SK-N-SH (cell line): ENCODE measurements around the gene ZPR1. TPM values are rescaled to one million over a fixed set of nuclear protein-coding genes. Genes with fewer than 3 reads are reported as not detected.

Experiments
- CTCF ChIA-PET: fragments of 300-600, 350-600 bp; formaldehyde crosslinking; extraction: SDS; loops from one replicate; lab custom pipeline; 2021; lab: Yijun Ruan, JAX
- POLR2A ChIA-PET: fragments of 350-600 bp; sonication (Branson Sonifier 250); formaldehyde crosslinking; extraction: SDS; loops from one replicate; lab custom pipeline; 2020; ENCODE audit warnings: antibody characterized with exemption, inconsistent platforms; lab: Yijun Ruan, JAX
- DNase-seq: peaks from one replicate; pipeline ENCODE4 v3.0.0; 2012
- H2AFZ ChIP-seq: fragments of 200-600 bp; sonication (generic); 2 replicates; pipeline ENCODE4 v1.8.1; 2016; ENCODE audit warnings: antibody characterized with exemption, mild to moderate bottlenecking, low read depth
- H3F3A ChIP-seq: fragments of 200-600 bp; sonication (generic); replicated peaks from 2 replicates; pipeline ENCODE3; 2016; ENCODE audit warnings: antibody characterized with exemption, mild to moderate bottlenecking; ENCODE audit not compliant: insufficient read depth
- H3K27ac ChIP-seq, 2 experiments: fragments of 200-500 bp in 1 of 2; fragments of 200-600 bp in 1 of 2; sonication (Bioruptor generic) in 1 of 2; sonication (generic), shearing (Covaris generic) in 1 of 2; 2 replicates each; pipeline versions ENCODE4 v1.5.1 to v1.6.1; 2014 to 2016; ENCODE audit warnings: low read depth in 2 of 2, inconsistent platforms in 1 of 2, low read length in 1 of 2, mild to moderate bottlenecking in 1 of 2, mixed read lengths in 1 of 2
- H3K27me3 ChIP-seq: fragments of 200-600 bp; sonication (generic), shearing (Covaris generic); 2 replicates; pipeline ENCODE4 v1.6.1; 2016; ENCODE audit warnings: mixed run types; ENCODE audit not compliant: insufficient read depth
- H3K36me3 ChIP-seq, 2 experiments: fragments of 200-500 bp in 1 of 2; fragments of 200-600 bp in 1 of 2; sonication (Bioruptor generic) in 1 of 2; sonication (generic) in 1 of 2; replicated peaks in 1 of 2; 2 replicates each; pipeline versions ENCODE3 to v1.5.1; 2014 to 2016; ENCODE audit warnings: low read length in 1 of 2, mild to moderate bottlenecking in 1 of 2; ENCODE audit not compliant: insufficient read depth in 2 of 2, control insufficient read depth in 1 of 2
- H3K4me1 ChIP-seq, 2 experiments: fragments of 200-500 bp in 1 of 2; fragments of 200-600 bp in 1 of 2; sonication (Bioruptor generic) in 1 of 2; sonication (generic), shearing (Covaris generic) in 1 of 2; 2 replicates each; pipeline versions ENCODE4 v1.5.1 to v1.6.1; 2014 to 2016; ENCODE audit warnings: low read depth in 1 of 2, low read length in 1 of 2, mixed run types in 1 of 2; ENCODE audit not compliant: insufficient read depth in 2 of 2, control insufficient read depth in 1 of 2
- H3K4me2 ChIP-seq: fragments of 200-600 bp; sonication (generic), shearing (Covaris generic); 2 replicates; pipeline ENCODE4 v1.6.1; 2017; ENCODE audit warnings: mixed run types
- H3K4me3 ChIP-seq, 2 experiments: fragments of 200-500 bp in 1 of 2; fragments of 200-600 bp in 1 of 2; sonication (Bioruptor generic) in 1 of 2; sonication (generic), shearing (Covaris generic) in 1 of 2; 2 replicates each; pipeline versions ENCODE4 v1.5.1 to v1.8.1; 2014 to 2016; ENCODE audit warnings: low read depth in 2 of 2, inconsistent platforms in 1 of 2, low read length in 1 of 2, mild to moderate bottlenecking in 1 of 2, mixed read lengths in 1 of 2, moderate library complexity in 1 of 2
- H3K79me2 ChIP-seq: fragments of 200-600 bp; sonication (generic); 2 replicates; pipeline ENCODE4 v1.8.1; 2017; ENCODE audit warnings: mild to moderate bottlenecking; ENCODE audit not compliant: insufficient read depth
- H3K9ac ChIP-seq: fragments of 200-600 bp; sonication (generic); 2 replicates; pipeline ENCODE4 v1.6.1; 2017; ENCODE audit warnings: mixed run types
- H3K9me2 ChIP-seq: fragments of 200-600 bp; sonication (generic); 2 replicates; pipeline ENCODE4 v1.6.1; 2017; ENCODE audit warnings: mixed run types
- H3K9me3 ChIP-seq: fragments of 200-600 bp; sonication (generic); 2 replicates; pipeline ENCODE4 v1.6.1; 2017; ENCODE audit warnings: mixed run types, mild to moderate bottlenecking, moderate library complexity
- H4K20me1 ChIP-seq: fragments of 200-600 bp; sonication (generic); 2 replicates; pipeline ENCODE4 v1.6.1; 2017; ENCODE audit warnings: mild to moderate bottlenecking, mixed run types; ENCODE audit not compliant: insufficient read depth
- ELF1 ChIP-seq: IDR thresholded peaks from 2 replicates; pipeline ENCODE4 v1.4.0; 2012
- GABPA ChIP-seq: IDR thresholded peaks from 2 replicates; pipeline ENCODE4 v1.4.0; 2012; ENCODE audit warnings: low read depth, mild to moderate bottlenecking
- JUND ChIP-seq: IDR thresholded peaks from 2 replicates; pipeline ENCODE4 v1.4.0; 2012
- MEF2A ChIP-seq: IDR thresholded peaks from 2 replicates; pipeline ENCODE4 v1.4.0; 2012; ENCODE audit warnings: low read depth, borderline replicate concordance
- POLR2AphosphoS5 ChIP-seq: IDR thresholded peaks from 2 replicates; pipeline ENCODE4 v1.6.1; 2012; ENCODE audit warnings: low read depth, low read length
- RCOR1 ChIP-seq: fragments of 150-350 bp; IDR thresholded peaks from 2 replicates; pipeline ENCODE4 v1.6.1; 2017; ENCODE audit warnings: antibody characterized with exemption, low read length
- RFX5 ChIP-seq: IDR thresholded peaks from 2 replicates; pipeline ENCODE4 v1.6.1; 2012; ENCODE audit warnings: mild to moderate bottlenecking, improper control_type of control experiment, low read length
- RXRA ChIP-seq: IDR thresholded peaks from 2 replicates; pipeline ENCODE4 v1.4.0; 2012; ENCODE audit warnings: low read depth, mild to moderate bottlenecking, borderline replicate concordance
- TAF1 ChIP-seq: IDR thresholded peaks from 2 replicates; pipeline ENCODE4 v1.6.1; 2012; ENCODE audit warnings: low read depth, mild to moderate bottlenecking, low read length, moderate library complexity, borderline replicate concordance
- WGBS: methylation state at CpG from one replicate; pipeline ENCODE4 v1.1.6; 2017; ENCODE audit warnings: low lambda C conversion rate; 5-methylcytosine and 5-hydroxymethylcytosine counted together
- polyA plus RNA-seq, 3 experiments: library from polyadenylated mRNA; depleted of rRNA; stranded (reverse); fragments of >200 nt; gene quantifications; 2 replicates each; pipeline ENCODE4 v1.2.3, GENCODE V29; 2012
- TF ChIP-seq, protein P1 (sequence below): IDR thresholded peaks from 2 replicates; pipeline ENCODE4 v1.6.1; 2012; ENCODE audit warnings: mild to moderate bottlenecking, low read depth, low read length, moderate library complexity
- TF ChIP-seq, protein P2 (sequence below): fragments of 150-350 bp; IDR thresholded peaks from 2 replicates; pipeline ENCODE4 v1.6.1; 2016; ENCODE audit warnings: mild to moderate bottlenecking, low read depth, low read length
- TF ChIP-seq, protein P3 (sequence below): fragments of 200-600 bp; sonication (generic); IDR thresholded peaks from 2 replicates; pipeline ENCODE4 v1.6.1; 2017; ENCODE audit warnings: antibody characterized with exemption, mild to moderate bottlenecking, moderate library complexity
- TF ChIP-seq, protein P4 (sequence below): fragments of 150-350 bp; IDR thresholded peaks from 2 replicates; pipeline ENCODE4 v1.6.1; 2017; ENCODE audit warnings: antibody characterized with exemption, low read length, low read depth, borderline replicate concordance
- TF ChIP-seq, protein P5 (sequence below): IDR thresholded peaks from 2 replicates; pipeline ENCODE4; 2012

The ZPR1 gene
- polyA plus RNA-seq, 1 of the 3 experiments (the other 2 are of a cell fraction): 52.4 TPM

DNA sequence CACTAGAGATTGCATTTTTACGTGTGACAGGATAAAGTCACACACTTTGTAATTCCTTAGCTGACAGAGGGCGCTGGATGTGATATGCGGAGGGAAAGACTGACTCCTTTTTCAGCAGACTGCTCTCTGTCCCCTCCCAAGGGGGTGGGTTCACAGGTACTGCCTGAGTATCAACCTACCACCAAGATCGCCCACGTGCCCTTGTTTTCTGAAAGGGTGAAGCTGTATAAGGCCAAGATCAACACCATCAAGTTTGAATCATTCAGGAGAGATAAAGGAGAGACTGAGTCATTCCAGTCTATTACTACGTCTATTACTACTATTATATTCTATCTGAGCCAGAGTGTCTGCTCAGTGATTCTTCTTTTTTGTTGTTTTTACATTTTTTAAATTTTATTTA, 45.7 kb downstream of the ZPR1 start:
- peaks cover 10 to 11% of the 10 kb centered on the region in 2 experiments for H3K36me3 ChIP-seq
- DNase-seq: no peak
- H3K27ac ChIP-seq: peak overlapping the region in 1 of 2 experiments; percentile 29; a peak in 1 of 4 replicates
- no peaks in the 10 kb centered on the region for H4K20me1 ChIP-seq
- ChIA-PET CTCF (interaction anchor here (1.0 to 4.9 kb wide), 14 partner anchors 9 to 477 kb away, joined by 3 to 91 read pairs (median 7); partner anchors contain the start of gene APOA5), POLR2A (no interaction called here)
- H3K4me3 ChIP-seq: no peak overlapping the region
- WGBS: 91% methylated on average over 6 of the region's 6 CpGs
- no peak overlapping the region for H3K4me2 ChIP-seq
- no peaks in the 10 kb centered on the region for H3K79me2 ChIP-seq
- H3K9me2 ChIP-seq: no peaks in the 10 kb centered on the region
- no peak overlapping the region for H3K9ac ChIP-seq
- peaks cover 2 to 8% of the 10 kb centered on the region in 2 experiments; a peak in 2 of 4 replicates for H3K4me1 ChIP-seq
- H3K27me3 ChIP-seq: no peaks in the 10 kb centered on the region
- TF ChIP-seq RXRA (no peak), POLR2AphosphoS5 (no peak), MEF2A (no peak), ELF1 (no peak), JUND (no peak), GABPA (no peak), RCOR1 (no peak), RFX5 (no peak), TAF1 (no peak)
- TF ChIP-seq, protein P1, sequence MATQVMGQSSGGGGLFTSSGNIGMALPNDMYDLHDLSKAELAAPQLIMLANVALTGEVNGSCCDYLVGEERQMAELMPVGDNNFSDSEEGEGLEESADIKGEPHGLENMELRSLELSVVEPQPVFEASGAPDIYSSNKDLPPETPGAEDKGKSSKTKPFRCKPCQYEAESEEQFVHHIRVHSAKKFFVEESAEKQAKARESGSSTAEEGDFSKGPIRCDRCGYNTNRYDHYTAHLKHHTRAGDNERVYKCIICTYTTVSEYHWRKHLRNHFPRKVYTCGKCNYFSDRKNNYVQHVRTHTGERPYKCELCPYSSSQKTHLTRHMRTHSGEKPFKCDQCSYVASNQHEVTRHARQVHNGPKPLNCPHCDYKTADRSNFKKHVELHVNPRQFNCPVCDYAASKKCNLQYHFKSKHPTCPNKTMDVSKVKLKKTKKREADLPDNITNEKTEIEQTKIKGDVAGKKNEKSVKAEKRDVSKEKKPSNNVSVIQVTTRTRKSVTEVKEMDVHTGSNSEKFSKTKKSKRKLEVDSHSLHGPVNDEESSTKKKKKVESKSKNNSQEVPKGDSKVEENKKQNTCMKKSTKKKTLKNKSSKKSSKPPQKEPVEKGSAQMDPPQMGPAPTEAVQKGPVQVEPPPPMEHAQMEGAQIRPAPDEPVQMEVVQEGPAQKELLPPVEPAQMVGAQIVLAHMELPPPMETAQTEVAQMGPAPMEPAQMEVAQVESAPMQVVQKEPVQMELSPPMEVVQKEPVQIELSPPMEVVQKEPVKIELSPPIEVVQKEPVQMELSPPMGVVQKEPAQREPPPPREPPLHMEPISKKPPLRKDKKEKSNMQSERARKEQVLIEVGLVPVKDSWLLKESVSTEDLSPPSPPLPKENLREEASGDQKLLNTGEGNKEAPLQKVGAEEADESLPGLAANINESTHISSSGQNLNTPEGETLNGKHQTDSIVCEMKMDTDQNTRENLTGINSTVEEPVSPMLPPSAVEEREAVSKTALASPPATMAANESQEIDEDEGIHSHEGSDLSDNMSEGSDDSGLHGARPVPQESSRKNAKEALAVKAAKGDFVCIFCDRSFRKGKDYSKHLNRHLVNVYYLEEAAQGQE: no peak
- TF ChIP-seq, protein P2, sequence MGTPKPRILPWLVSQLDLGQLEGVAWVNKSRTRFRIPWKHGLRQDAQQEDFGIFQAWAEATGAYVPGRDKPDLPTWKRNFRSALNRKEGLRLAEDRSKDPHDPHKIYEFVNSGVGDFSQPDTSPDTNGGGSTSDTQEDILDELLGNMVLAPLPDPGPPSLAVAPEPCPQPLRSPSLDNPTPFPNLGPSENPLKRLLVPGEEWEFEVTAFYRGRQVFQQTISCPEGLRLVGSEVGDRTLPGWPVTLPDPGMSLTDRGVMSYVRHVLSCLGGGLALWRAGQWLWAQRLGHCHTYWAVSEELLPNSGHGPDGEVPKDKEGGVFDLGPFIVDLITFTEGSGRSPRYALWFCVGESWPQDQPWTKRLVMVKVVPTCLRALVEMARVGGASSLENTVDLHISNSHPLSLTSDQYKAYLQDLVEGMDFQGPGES: no peak
- TF ChIP-seq, protein P3, sequence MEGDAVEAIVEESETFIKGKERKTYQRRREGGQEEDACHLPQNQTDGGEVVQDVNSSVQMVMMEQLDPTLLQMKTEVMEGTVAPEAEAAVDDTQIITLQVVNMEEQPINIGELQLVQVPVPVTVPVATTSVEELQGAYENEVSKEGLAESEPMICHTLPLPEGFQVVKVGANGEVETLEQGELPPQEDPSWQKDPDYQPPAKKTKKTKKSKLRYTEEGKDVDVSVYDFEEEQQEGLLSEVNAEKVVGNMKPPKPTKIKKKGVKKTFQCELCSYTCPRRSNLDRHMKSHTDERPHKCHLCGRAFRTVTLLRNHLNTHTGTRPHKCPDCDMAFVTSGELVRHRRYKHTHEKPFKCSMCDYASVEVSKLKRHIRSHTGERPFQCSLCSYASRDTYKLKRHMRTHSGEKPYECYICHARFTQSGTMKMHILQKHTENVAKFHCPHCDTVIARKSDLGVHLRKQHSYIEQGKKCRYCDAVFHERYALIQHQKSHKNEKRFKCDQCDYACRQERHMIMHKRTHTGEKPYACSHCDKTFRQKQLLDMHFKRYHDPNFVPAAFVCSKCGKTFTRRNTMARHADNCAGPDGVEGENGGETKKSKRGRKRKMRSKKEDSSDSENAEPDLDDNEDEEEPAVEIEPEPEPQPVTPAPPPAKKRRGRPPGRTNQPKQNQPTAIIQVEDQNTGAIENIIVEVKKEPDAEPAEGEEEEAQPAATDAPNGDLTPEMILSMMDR: no peak
- TF ChIP-seq, protein P4, sequence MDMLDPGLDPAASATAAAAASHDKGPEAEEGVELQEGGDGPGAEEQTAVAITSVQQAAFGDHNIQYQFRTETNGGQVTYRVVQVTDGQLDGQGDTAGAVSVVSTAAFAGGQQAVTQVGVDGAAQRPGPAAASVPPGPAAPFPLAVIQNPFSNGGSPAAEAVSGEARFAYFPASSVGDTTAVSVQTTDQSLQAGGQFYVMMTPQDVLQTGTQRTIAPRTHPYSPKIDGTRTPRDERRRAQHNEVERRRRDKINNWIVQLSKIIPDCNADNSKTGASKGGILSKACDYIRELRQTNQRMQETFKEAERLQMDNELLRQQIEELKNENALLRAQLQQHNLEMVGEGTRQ: no peak
- TF ChIP-seq, protein P5, sequence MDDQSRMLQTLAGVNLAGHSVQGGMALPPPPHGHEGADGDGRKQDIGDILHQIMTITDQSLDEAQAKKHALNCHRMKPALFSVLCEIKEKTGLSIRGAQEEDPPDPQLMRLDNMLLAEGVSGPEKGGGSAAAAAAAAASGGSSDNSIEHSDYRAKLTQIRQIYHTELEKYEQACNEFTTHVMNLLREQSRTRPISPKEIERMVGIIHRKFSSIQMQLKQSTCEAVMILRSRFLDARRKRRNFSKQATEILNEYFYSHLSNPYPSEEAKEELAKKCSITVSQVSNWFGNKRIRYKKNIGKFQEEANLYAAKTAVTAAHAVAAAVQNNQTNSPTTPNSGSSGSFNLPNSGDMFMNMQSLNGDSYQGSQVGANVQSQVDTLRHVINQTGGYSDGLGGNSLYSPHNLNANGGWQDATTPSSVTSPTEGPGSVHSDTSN: no peak
- TF ChIP-seq, all 33 proteins: peak for 0
- Histone ChIP-seq H3K9me3 (no peaks in the 10 kb centered on the region), H2AFZ (no peak overlapping the region), H3F3A (peaks cover 24% of the 10 kb centered on the region)
